WTC11 (cell line): ENCODE data around the gene KCNE2.
"Not testable (repeated sequence)": the region's sequence is repeated elsewhere in the genome, so short reads cannot be mapped to it uniquely, and the experiment has no call there.

Experiments
- ESRRA ChIP-seq: sonication (generic); formaldehyde crosslinking; IDR thresholded peaks from 2 replicates; pipeline ENCODE4 v1.8.1; 2022; ENCODE audit warnings: mild to moderate bottlenecking, missing genetic modification reagents, borderline replicate concordance
- ETV6 ChIP-seq: sonication (generic); formaldehyde crosslinking; IDR thresholded peaks from 2 replicates; pipeline ENCODE4 v1.8.1; 2022; ENCODE audit warnings: mild to moderate bottlenecking, missing genetic modification reagents
- IRF2 ChIP-seq: sonication (generic); formaldehyde crosslinking; IDR thresholded peaks from 2 replicates; pipeline ENCODE4 v1.8.0; 2022; ENCODE audit warnings: low read depth, missing genetic modification reagents, borderline replicate concordance
- JUN ChIP-seq: sonication (generic); formaldehyde crosslinking; IDR thresholded peaks from 2 replicates; pipeline ENCODE4 v1.8.0; 2023; ENCODE audit warnings: mild to moderate bottlenecking, missing genetic modification reagents
- SMAD4 ChIP-seq: sonication (generic); formaldehyde crosslinking; IDR thresholded peaks from 2 replicates; pipeline ENCODE4 v1.8.0; 2022; ENCODE audit warnings: mild to moderate bottlenecking, missing genetic modification reagents
- TCF7 ChIP-seq: sonication (generic); formaldehyde crosslinking; IDR thresholded peaks from 2 replicates; pipeline ENCODE4 v1.8.0; 2022; ENCODE audit warnings: mild to moderate bottlenecking, low read depth, missing genetic modification reagents, moderate library complexity
- TEAD4 ChIP-seq: sonication (generic); formaldehyde crosslinking; IDR thresholded peaks from 2 replicates; pipeline ENCODE4 v1.8.0; 2022; ENCODE audit warnings: mild to moderate bottlenecking, missing genetic modification reagents
- ZNF317 ChIP-seq: sonication (generic); formaldehyde crosslinking; IDR thresholded peaks from 2 replicates; pipeline ENCODE4 v1.8.1; 2023; ENCODE audit warnings: low read depth, mild to moderate bottlenecking, moderate library complexity, missing genetic modification reagents, borderline replicate concordance
- TF ChIP-seq, protein P1 (sequence below): sonication (generic); formaldehyde crosslinking; IDR thresholded peaks from 2 replicates; pipeline ENCODE4 v1.8.1; 2023; ENCODE audit warnings: mild to moderate bottlenecking, missing genetic modification reagents, moderate library complexity
- TF ChIP-seq, protein P2 (sequence below): fragments of 200-600 bp; IDR thresholded peaks from 2 replicates; pipeline ENCODE4 v1.8.0; 2022; ENCODE audit warnings: antibody characterized with exemption
- TF ChIP-seq, protein P3 (sequence below): sonication (generic); formaldehyde crosslinking; IDR thresholded peaks from 2 replicates; pipeline ENCODE4 v1.8.1; 2023; ENCODE audit warnings: mild to moderate bottlenecking, missing genetic modification reagents
- TF ChIP-seq, protein P4 (sequence below): sonication (generic); formaldehyde crosslinking; IDR thresholded peaks from 2 replicates; pipeline ENCODE4 v1.8.1; 2022; ENCODE audit warnings: mild to moderate bottlenecking, missing genetic modification reagents, moderate library complexity, borderline replicate concordance
- TF ChIP-seq, protein P5 (sequence below): sonication (generic); formaldehyde crosslinking; IDR thresholded peaks from 2 replicates; pipeline ENCODE4 v1.8.0; 2022; ENCODE audit warnings: mild to moderate bottlenecking, missing genetic modification reagents

DNA sequence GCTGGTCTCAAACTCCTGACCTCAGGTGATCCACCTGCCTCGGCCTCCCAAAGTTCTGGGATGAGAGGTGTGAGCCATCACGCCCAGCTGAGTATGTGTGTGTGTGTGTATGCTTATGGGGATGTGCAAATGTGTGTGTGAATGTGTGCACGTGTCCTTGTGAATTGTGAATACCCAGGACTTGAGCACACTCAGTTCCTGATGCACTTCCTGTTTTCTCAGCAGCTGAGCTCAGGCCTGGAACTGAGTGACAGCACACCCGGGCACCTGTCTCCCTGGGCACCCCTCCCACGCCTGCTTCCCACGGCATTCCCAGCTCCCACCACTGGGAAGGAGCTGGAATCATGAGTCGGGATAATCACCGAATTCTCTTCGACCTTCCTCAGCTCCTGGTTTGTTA is 43.5 kb downstream of the KCNE2 start:
- TF ChIP-seq, protein P1, sequence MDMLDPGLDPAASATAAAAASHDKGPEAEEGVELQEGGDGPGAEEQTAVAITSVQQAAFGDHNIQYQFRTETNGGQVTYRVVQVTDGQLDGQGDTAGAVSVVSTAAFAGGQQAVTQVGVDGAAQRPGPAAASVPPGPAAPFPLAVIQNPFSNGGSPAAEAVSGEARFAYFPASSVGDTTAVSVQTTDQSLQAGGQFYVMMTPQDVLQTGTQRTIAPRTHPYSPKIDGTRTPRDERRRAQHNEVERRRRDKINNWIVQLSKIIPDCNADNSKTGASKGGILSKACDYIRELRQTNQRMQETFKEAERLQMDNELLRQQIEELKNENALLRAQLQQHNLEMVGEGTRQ, result not testable (repeated sequence)
- TF ChIP-seq ETV6; JUN (CRISPR knock-in tag); IRF2 (CRISPR knock-in tag); TEAD4 (CRISPR knock-in tag); TCF7 (CRISPR knock-in tag); SMAD4 (CRISPR knock-in tag); ESRRA (CRISPR knock-in tag); ZNF317 (CRISPR knock-in tag): not testable (repeated sequence)
- TF ChIP-seq, protein P2, sequence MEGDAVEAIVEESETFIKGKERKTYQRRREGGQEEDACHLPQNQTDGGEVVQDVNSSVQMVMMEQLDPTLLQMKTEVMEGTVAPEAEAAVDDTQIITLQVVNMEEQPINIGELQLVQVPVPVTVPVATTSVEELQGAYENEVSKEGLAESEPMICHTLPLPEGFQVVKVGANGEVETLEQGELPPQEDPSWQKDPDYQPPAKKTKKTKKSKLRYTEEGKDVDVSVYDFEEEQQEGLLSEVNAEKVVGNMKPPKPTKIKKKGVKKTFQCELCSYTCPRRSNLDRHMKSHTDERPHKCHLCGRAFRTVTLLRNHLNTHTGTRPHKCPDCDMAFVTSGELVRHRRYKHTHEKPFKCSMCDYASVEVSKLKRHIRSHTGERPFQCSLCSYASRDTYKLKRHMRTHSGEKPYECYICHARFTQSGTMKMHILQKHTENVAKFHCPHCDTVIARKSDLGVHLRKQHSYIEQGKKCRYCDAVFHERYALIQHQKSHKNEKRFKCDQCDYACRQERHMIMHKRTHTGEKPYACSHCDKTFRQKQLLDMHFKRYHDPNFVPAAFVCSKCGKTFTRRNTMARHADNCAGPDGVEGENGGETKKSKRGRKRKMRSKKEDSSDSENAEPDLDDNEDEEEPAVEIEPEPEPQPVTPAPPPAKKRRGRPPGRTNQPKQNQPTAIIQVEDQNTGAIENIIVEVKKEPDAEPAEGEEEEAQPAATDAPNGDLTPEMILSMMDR, result not testable (repeated sequence)
- TF ChIP-seq, protein P3, sequence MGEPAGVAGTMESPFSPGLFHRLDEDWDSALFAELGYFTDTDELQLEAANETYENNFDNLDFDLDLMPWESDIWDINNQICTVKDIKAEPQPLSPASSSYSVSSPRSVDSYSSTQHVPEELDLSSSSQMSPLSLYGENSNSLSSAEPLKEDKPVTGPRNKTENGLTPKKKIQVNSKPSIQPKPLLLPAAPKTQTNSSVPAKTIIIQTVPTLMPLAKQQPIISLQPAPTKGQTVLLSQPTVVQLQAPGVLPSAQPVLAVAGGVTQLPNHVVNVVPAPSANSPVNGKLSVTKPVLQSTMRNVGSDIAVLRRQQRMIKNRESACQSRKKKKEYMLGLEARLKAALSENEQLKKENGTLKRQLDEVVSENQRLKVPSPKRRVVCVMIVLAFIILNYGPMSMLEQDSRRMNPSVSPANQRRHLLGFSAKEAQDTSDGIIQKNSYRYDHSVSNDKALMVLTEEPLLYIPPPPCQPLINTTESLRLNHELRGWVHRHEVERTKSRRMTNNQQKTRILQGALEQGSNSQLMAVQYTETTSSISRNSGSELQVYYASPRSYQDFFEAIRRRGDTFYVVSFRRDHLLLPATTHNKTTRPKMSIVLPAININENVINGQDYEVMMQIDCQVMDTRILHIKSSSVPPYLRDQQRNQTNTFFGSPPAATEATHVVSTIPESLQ (CRISPR knock-in tag), result not testable (repeated sequence)
- TF ChIP-seq, protein P4, sequence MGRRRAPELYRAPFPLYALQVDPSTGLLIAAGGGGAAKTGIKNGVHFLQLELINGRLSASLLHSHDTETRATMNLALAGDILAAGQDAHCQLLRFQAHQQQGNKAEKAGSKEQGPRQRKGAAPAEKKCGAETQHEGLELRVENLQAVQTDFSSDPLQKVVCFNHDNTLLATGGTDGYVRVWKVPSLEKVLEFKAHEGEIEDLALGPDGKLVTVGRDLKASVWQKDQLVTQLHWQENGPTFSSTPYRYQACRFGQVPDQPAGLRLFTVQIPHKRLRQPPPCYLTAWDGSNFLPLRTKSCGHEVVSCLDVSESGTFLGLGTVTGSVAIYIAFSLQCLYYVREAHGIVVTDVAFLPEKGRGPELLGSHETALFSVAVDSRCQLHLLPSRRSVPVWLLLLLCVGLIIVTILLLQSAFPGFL, result not testable (repeated sequence)
- TF ChIP-seq, protein P5, sequence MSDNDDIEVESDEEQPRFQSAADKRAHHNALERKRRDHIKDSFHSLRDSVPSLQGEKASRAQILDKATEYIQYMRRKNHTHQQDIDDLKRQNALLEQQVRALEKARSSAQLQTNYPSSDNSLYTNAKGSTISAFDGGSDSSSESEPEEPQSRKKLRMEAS (CRISPR knock-in tag), result not testable (repeated sequence)
